PFSK-1 (cell line): Measurements from ENCODE around the gene LMO3.

ENCODE experiments used
- FOXP2 ChIP-seq: optimal IDR thresholded peaks from 2 replicates; pipeline ENCODE3; 2011; ENCODE audit warnings: borderline replicate concordance, control low read depth, inconsistent platforms; ENCODE audit not compliant: insufficient read depth; ENCODE audit errors: extremely low read length, extremely low read depth
- POLR2AphosphoS5 ChIP-seq: IDR thresholded peaks from 2 replicates; pipeline ENCODE4 v1.6.1; 2012; ENCODE audit warnings: low read depth, mild to moderate bottlenecking, control low read depth, low read length, moderate library complexity
- SIN3A ChIP-seq: IDR thresholded peaks from 2 replicates; pipeline ENCODE4 v1.6.1; 2012; ENCODE audit warnings: mild to moderate bottlenecking, low read length, moderate library complexity, borderline replicate concordance; ENCODE audit not compliant: insufficient read depth
- TF ChIP-seq, protein P1 (sequence below), 2 experiments: IDR thresholded peaks; 2 replicates each; pipeline versions ENCODE4 v1.6.1 to v1.8.0; 2011 to 2012; ENCODE audit warnings: low read depth in 2 of 2, low read length in 2 of 2, control low read depth in 1 of 2, inconsistent platforms in 1 of 2, mild to moderate bottlenecking in 1 of 2, moderate library complexity in 1 of 2; ENCODE audit not compliant: insufficient read depth in 1 of 2

GRCh38 chr12:16613199-16613598, 7.2 kb upstream of the LMO3 start:
- TF ChIP-seq SIN3A (no peak), POLR2AphosphoS5 (no peak), FOXP2 (no peak)
- TF ChIP-seq, protein P1, sequence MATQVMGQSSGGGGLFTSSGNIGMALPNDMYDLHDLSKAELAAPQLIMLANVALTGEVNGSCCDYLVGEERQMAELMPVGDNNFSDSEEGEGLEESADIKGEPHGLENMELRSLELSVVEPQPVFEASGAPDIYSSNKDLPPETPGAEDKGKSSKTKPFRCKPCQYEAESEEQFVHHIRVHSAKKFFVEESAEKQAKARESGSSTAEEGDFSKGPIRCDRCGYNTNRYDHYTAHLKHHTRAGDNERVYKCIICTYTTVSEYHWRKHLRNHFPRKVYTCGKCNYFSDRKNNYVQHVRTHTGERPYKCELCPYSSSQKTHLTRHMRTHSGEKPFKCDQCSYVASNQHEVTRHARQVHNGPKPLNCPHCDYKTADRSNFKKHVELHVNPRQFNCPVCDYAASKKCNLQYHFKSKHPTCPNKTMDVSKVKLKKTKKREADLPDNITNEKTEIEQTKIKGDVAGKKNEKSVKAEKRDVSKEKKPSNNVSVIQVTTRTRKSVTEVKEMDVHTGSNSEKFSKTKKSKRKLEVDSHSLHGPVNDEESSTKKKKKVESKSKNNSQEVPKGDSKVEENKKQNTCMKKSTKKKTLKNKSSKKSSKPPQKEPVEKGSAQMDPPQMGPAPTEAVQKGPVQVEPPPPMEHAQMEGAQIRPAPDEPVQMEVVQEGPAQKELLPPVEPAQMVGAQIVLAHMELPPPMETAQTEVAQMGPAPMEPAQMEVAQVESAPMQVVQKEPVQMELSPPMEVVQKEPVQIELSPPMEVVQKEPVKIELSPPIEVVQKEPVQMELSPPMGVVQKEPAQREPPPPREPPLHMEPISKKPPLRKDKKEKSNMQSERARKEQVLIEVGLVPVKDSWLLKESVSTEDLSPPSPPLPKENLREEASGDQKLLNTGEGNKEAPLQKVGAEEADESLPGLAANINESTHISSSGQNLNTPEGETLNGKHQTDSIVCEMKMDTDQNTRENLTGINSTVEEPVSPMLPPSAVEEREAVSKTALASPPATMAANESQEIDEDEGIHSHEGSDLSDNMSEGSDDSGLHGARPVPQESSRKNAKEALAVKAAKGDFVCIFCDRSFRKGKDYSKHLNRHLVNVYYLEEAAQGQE (IDR thresholded peaks at IDR 0.05; ENCODE audit: insufficient read depth in 1 of 2, low read depth in 2 of 2, low read length in 2 of 2) = no peak
